Dermis microvascular lymphatic vessel endothelial cell (primary cell): ENCODE data around the gene ADD2. TPM values are rescaled to one million over a fixed set of nuclear protein-coding genes. Genes with fewer than 3 reads are reported as not detected.
A peak's percentile ranks its signal among the peaks of the same experiment; 100 is the strongest.

ENCODE experiments used
- DNase-seq, 2 donors: peaks; one replicate each; pipeline versions ENCODE4 v3.0.0 to v3.0.0-alpha.2; 2010; ENCODE audit warnings: low read depth in 2 of 2
- total RNA-seq: library from RNA; depleted of rRNA; stranded (reverse); fragments of >200 nt; gene quantifications from 2 replicates; pipeline ENCODE4 v1.2.1, GENCODE V29; 2014

The ADD2 gene
- total RNA-seq, 1 donor from 2014 or later: 23.4 TPM

GRCh38 chr2:70785137-70785911 is 17.3 kb upstream of the ADD2 start:
- peak; percentile 32 to 53 for DNase-seq

- DNase-seq: no peak
Measured at GRCh38 chr2:70784320-70784719, 16.3 kb upstream of the ADD2 start.

DNA sequence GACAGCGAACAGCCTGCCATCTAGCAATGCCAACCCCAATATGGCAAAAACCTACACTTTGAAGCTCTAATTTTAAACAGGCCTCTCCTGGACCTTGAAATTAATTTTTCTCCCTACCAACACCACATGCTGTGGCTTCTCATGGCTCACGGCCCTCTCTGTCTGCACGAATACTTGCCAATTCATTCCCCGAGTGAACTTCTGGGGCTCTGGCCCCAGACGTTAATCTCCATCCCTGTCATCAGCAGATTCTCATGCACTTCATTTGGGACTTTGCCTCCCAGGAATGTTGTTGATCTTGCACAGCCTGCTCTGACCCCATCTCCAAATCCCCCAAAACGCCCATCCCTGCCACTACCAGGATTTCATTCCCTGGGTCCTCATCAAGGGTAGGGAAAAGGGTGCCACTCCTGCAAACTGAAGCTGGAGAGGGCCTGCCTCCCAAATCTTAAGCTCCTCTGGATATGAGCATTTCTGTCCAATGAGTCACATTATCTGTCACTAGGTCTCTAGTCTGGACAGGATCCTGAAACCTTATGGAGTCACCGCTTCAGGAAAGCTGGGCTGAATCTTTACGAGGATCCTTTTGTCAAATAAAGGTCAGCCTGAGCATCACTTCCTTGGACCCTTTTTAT is 12.0 kb upstream of the ADD2 start:
- no peak for DNase-seq

- DNase-seq: no peak
Measured at GRCh38 chr2:70779491-70779890, 11.5 kb upstream of the ADD2 start.

DNA sequence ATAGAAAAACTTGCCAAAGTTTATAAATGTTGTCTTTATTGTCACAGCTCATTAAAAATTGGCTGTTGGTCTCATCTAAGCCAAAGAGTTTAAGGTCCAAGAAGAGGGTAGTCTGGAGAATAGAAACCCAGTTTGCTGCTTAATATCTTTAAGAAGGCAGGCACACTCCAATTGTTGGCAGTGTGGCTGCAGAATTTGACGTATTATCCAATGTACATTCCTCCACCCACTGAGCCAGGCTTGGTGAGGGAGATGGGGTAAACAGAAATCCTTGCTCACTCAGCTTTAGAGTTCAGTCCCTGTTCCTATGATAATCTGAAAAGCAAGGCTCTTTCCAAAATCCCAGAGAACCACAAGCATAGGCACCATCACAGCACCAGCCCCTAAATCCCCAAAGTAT is 10.7 kb upstream of the ADD2 start:
- DNase-seq: no peak

- peak; percentile 8 to 41 for DNase-seq
Measured at GRCh38 chr2:70777450-70777849, 9.4 kb upstream of the ADD2 start.

DNA sequence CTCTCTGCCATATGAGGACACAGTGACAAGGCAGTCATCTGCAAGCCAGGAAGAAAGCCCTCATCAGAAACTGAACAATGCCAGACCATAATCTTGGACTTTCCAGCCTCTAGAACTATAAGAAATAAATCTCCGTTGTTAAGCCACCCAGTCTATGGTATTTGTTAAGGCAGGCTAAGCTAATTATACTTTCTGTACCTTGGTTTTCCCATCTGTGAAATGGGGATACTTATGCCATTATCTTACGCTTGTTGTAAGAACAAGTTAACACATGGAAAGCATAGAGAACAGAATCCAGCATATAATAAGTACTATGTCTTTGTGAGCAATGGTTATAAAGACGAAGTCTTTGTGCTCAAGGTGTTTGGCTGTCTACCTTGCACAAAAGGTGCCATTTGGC is 8.3 kb upstream of the ADD2 start:
- no peak for DNase-seq

DNA sequence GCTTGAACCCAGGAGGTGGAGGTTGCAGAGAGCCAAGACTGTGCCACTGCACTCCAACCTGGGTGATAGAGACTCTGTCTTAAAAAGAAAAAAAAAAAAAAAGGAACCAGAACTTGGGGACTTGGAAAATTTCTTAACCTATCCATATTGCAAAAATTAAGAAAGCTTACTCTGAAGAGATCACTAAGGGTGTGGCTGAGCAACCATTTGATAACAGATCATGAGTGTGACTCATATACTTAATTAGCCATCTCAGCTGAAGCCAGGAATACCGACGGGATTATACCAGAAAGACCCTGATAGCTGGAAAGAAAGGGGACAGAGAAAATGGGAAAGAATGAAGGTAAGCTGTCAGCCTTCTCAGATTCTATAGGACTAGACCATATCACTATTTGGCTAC is 7.1 kb upstream of the ADD2 start:
- no peak for DNase-seq

DNA sequence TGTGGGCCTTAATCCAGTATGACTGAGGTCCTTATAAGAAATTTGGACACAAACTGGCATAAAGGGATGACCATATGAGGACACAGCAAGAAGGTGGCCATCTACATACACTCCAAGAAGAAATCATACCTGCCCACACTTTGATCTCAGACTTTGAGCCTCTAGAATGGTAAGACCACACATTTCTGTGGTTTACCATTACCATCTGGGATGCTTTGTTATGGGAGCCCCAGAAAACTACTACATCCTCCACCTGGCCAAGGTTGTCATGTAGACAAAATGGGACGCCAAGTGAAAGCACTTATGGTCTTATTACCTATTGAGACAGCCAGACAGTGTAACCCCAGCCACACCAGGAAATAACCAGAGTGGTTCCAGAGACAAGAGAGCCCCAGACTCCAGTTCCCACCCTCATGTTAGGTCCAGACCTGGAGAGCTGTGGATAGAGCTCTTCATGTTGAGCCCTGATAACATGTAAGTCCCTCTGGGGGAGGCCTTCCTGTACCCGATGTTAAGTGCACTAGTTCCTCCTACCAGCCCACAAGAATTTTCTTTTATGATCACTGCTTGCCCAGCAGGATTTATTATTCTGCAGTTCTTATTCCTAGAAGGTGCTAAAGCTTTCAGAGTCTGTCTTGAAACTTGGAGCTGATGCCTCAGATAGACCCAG is 4.6 kb upstream of the ADD2 start:
- no peak for DNase-seq

DNA sequence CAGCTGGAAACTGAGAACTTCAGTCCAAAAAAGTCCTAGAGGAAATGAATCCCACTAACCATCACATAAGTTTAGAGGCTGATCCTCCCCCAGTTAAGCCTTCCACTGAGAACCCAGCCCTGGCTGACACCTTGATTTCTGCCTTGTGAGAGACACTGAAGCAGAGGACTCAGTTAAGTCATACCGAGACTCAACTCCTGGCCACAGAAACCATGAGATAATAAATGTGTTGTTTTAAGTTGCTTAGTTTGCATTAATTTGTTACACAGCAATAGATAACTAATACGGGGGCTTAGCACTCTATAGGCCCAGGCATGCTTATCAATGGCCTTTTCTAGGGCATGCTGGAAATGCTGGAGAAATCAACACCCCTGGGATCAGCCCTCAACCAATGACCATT is 3.4 kb upstream of the ADD2 start:
- DNase-seq: no peak

DNA sequence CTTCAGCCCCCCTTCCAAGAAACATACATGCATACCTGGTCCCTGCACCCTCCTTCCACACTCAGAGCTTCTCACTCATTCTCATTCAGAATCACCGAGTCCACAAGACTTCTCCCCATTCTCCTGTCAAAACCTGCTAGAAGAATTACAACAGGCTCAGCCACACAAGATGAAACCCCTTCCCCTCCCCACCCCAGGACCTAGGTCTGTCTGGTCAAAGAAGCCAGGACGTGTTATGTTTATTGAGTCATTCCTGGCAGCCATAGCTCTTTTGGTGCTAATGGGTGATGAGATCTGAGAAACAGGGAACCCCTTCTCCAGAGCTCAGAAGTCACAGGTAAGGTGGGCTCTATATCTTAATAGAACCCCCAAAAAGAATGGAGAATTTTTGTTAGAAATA is 1.4 kb upstream of the ADD2 start:
- DNase-seq: no peak

- no peak for DNase-seq
Measured at GRCh38 chr2:70768590-70769085, 638 bp upstream of the ADD2 start.

- DNase-seq: no peak
Measured at GRCh38 chr2:70767079-70767698, 811 bp downstream of the ADD2 start.

- DNase-seq: no peak
Measured at GRCh38 chr2:70766357-70767078, 1.5 kb downstream of the ADD2 start.

DNA sequence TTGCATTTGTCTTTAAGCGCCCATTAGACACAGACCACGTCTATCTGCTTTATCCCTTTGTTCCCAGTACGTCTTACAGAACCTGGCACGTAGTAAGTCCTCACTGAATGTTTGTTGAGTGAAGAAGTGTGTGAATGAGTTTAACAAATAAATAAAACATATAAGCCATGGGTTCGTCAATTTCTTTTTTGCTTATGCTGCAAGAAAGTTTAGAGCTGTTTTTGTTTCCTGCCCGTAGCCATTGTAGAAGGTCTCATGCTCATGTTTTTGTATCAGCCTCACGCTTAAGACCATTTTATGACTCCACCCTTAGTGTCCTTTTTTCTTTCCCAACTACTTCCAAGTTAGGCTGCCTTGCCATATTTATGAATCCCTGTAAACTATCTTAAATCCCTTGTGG is 2.5 kb downstream of the ADD2 start:
- no peak for DNase-seq

DNA sequence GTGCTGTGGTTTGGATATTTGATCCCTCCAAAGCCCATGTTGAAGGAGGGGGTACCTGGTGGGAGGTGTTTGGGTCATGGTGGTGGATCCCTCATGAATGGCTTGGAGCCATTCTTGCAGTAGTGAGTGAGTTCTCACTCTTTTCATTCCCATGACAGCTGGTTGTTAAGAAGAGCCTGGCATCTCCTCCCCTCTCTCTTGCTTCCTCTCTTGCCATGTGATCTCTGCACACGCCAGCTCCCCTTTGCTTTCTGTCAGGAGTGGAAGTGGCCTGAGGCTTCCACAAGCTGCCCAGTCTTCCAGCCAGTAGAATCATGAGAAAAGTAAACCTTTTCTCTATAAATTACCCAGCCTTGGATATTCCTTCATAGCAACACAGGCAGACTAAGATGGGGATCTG is 8.6 kb downstream of the ADD2 start:
- no peak for DNase-seq

- no peak for DNase-seq
Measured at GRCh38 chr2:70757966-70758365, 10.0 kb downstream of the ADD2 start.

DNA sequence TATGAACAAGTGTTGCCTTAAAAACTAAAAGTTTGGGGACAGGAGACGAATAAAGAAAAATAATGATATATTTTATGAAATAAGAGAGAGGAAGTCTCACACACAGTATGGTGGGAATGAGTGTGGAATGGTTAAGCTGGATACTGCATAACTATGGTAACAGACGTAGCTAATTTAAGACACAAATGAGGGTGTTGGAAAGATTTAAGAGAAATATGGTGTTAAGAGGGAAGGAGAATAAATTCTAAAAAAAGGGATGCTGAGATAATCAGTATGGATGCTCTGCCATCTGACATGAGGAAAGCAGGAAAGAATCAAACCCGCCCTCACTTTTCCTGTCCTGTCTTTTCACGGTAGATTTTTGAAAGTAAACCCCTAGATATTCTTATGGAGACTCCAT is 10.6 kb downstream of the ADD2 start:
- no peak for DNase-seq

GRCh38 chr2:70756128-70756527 is 11.9 kb downstream of the ADD2 start:
- no peak for DNase-seq

DNA sequence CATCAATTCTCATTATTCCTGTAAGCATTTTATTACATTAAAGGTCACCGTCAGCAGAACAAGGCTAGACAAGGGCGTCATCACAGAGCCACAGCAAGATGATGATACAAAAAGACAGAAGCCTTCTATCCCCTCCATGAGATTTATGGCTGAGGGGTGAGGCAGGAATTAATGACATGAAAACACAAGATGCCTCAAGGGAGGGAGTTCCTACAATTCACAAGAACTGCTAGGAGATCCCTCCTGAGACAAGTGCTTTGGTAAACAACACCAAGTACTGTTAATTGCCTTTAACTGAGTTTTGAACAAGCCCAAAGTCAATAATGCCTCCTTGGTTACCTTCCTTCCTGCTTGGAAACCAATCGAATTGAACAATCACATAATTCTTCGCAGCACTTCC is 14.1 kb downstream of the ADD2 start:
- DNase-seq: no peak

GRCh38 chr2:70753031-70753430 is 15.0 kb downstream of the ADD2 start:
- no peak for DNase-seq

DNA sequence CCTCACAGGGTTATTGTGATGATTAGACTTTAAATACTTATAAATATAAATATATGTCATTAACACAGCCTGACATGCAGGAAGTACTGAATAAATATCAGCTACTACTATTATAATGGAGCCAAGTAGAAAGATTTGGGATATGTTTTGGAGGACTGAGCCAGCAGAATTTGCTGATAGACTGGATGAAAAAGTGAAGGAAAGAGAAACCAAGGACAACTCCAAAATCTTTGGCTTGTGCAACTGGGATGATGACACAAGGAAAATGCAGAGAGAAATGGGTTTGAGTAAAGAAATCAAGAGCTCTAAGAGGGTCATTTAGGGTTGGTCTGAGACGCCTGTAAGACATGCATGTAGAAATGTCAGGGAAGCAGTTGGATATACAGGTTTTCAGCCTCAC is 15.6 kb downstream of the ADD2 start:
- DNase-seq: no peak
